ENCODE data around the gene HMGXB4. TPM values are rescaled to one million over a fixed set of nuclear protein-coding genes. Genes with fewer than 3 reads are reported as not detected.

The HMGXB4 gene
- total and polyA plus RNA-seq, 2 of the 4 experiments (the other 2 are of a cell fraction) = 11.8 to 18.5 TPM

GRCh38 chr22:35327690-35328471, 70.6 kb downstream of the HMGXB4 start:
- Histone ChIP-seq H3K4ac (ENCODE audit: low read depth, low read length) (no peak overlapping the region), H3K56ac (ENCODE audit: extremely low read depth, insufficient read depth, low read length) (no peak overlapping the region), H3K9me3 (ENCODE audit: control insufficient read depth, insufficient read depth, low read length) (no peaks in the 10 kb centered on the region), H4K5ac (ENCODE audit: low read depth, low read length) (no peak overlapping the region), H4K20me1 (ENCODE audit: insufficient read depth, low read length) (no peaks in the 10 kb centered on the region), H3K4me3 (ENCODE audit: insufficient read depth, low read depth, low read length) (no peak overlapping the region), H3K14ac (replicated peaks; ENCODE audit: low read depth, low read length) (no peak overlapping the region), H3K27me3 (ENCODE audit: control insufficient read depth, insufficient read depth, low read length) (no peaks in the 10 kb centered on the region), H3K9ac (ENCODE audit: low read depth, low read length) (no peak overlapping the region), H2AFZ (replicated peaks; ENCODE audit: low read length, poor library complexity) (no peak overlapping the region), H2BK5ac (ENCODE audit: low read depth, low read length, poor library complexity, severe bottlenecking) (no peak overlapping the region), H2BK20ac (ENCODE audit: low read depth, low read length) (no peak overlapping the region), H4K8ac (ENCODE audit: low read depth in 2 of 2, low read length in 2 of 2) (no peak overlapping the region), H4K91ac (ENCODE audit: insufficient read depth, low read depth, low read length) (no peak overlapping the region), H3K23ac (ENCODE audit: low read depth, low read length) (no peak overlapping the region), H3K9me1 (ENCODE audit: insufficient read depth, low read length) (peaks cover 10% of the 10 kb centered on the region), H2AK9ac (replicated peaks; ENCODE audit: low read depth, low read length, poor library complexity) (peak overlapping the region; percentile 88), H2BK15ac (ENCODE audit: low read depth, low read length) (no peak overlapping the region), H2AK5ac (ENCODE audit: low read depth, low read length) (no peak overlapping the region; the same call in 1 of the 2 replicates), H3K79me1 (ENCODE audit: low read depth in 1 of 2, low read length in 2 of 2) (no peaks in the 10 kb centered on the region), H3K36me3 (ENCODE audit: control insufficient read depth, insufficient read depth, low read length) (peaks cover 65% of the 10 kb centered on the region), H3K18ac (ENCODE audit: low read depth, low read length) (no peak overlapping the region), H3K27ac (ENCODE audit: insufficient read depth, low read length) (no peak overlapping the region), H3K4me1 (ENCODE audit: control insufficient read depth, insufficient read depth, low read length) (peaks cover 4% of the 10 kb centered on the region), H2BK120ac (ENCODE audit: low read depth, low read length) (no peak overlapping the region), H3K4me2 (ENCODE audit: low read depth, low read length) (no peak overlapping the region)
- POLR2A ChIA-PET (ENCODE audit: unreplicated experiment) = no interaction called here
- CTCF ChIA-PET = no interaction called here
- intact Hi-C loops (cut with micrococcal nuclease) = no loop called here
- ATAC-seq (ENCODE audit: low read depth) = no peak
- 95% methylated on average over 5 of the region's 21 CpGs; no CpG with 5 or more reads in 1 of the 2 experiments for WGBS, 2 experiments (ENCODE audit: extremely low coverage in 2 of 2, insufficient read length in 1 of 2)
- in situ Hi-C loops (cut with MboI; ENCODE audit: low sequenced_read_pairs) = no loop called here
- DNase-seq = no peak
- no TSS peak for BruUV-seq (replicated peaks)
- no peak for TF ChIP-seq RFX5 (IDR thresholded peaks at IDR 0.05; ENCODE audit: low read depth, low read length)
- dilution Hi-C loops (cut with HindIII; ENCODE audit: low sequenced_read_pairs, unreplicated experiment) = no loop called here

Measured in IMR-90 (cell line).